Measurements from ENCODE around the gene PNRC2. TPM values are rescaled to one million over a fixed set of nuclear protein-coding genes. Genes with fewer than 3 reads are reported as not detected.
A peak's percentile ranks its signal among the peaks of the same experiment; 100 is the strongest.

PNRC2 gene
- total and polyA plus RNA-seq, 2 of the 13 experiments (the other 11 are each of a cell fraction or from before 2014, with no cell fraction given), result 74.9 to 97.5 TPM

- TF ChIP-seq IKZF5 (CRISPR knock-in tag; IDR thresholded peaks at IDR 0.05), result no peak; the same call in 1 of the 2 replicates
- no peak for TF ChIP-seq ZMAT5 (CRISPR knock-in tag; IDR thresholded peaks at IDR 0.05; ENCODE audit: borderline replicate concordance, low read depth)
- peak; percentile 60 for TF ChIP-seq FOXA3 (CRISPR knock-in tag; IDR thresholded peaks at IDR 0.05)
- no peak for TF ChIP-seq ZBTB2 (CRISPR knock-in tag; IDR thresholded peaks at IDR 0.05; ENCODE audit: low read depth)
- TF ChIP-seq SOX13 (IDR thresholded peaks at IDR 0.05), result peak; percentile 87
- TF ChIP-seq SOX13 (CRISPR knock-in tag; conservative IDR thresholded peaks at IDR 0.05 in 1 of 2, IDR thresholded peaks at IDR 0.05 in 1 of 2), result peak in 1 of 2 experiments; percentile 91; a peak in 2 of 4 replicates
- TF ChIP-seq ZNF781 (CRISPR knock-in tag; IDR thresholded peaks at IDR 0.05; ENCODE audit: borderline replicate concordance, not compliant biosample characterization), result peak; percentile 43
- no peak for TF ChIP-seq ZNF256 (CRISPR knock-in tag; conservative IDR thresholded peaks at IDR 0.05)
- TF ChIP-seq TEAD2 (CRISPR knock-in tag; IDR thresholded peaks at IDR 0.05), result no peak
- TF ChIP-seq ZNF775 (CRISPR knock-in tag; IDR thresholded peaks at IDR 0.05; ENCODE audit: borderline replicate concordance), result no peak
- TF ChIP-seq, protein P1, sequence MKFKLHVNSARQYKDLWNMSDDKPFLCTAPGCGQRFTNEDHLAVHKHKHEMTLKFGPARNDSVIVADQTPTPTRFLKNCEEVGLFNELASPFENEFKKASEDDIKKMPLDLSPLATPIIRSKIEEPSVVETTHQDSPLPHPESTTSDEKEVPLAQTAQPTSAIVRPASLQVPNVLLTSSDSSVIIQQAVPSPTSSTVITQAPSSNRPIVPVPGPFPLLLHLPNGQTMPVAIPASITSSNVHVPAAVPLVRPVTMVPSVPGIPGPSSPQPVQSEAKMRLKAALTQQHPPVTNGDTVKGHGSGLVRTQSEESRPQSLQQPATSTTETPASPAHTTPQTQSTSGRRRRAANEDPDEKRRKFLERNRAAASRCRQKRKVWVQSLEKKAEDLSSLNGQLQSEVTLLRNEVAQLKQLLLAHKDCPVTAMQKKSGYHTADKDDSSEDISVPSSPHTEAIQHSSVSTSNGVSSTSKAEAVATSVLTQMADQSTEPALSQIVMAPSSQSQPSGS (CRISPR knock-in tag; IDR thresholded peaks at IDR 0.05), result peak; percentile 33; the same call in 1 of the 2 replicates
- TF ChIP-seq ZNF292 (CRISPR knock-in tag; IDR thresholded peaks at IDR 0.05; ENCODE audit: borderline replicate concordance, low read depth), result peak; percentile 87; the same call in 1 of the 2 replicates
- no peak for TF ChIP-seq ZNF841 (CRISPR knock-in tag; IDR thresholded peaks at IDR 0.05; ENCODE audit: borderline replicate concordance)
- no peak; the same call in 1 of the 2 replicates for TF ChIP-seq ZBTB7B (CRISPR knock-in tag; IDR thresholded peaks at IDR 0.05)
- TF ChIP-seq, protein P2, sequence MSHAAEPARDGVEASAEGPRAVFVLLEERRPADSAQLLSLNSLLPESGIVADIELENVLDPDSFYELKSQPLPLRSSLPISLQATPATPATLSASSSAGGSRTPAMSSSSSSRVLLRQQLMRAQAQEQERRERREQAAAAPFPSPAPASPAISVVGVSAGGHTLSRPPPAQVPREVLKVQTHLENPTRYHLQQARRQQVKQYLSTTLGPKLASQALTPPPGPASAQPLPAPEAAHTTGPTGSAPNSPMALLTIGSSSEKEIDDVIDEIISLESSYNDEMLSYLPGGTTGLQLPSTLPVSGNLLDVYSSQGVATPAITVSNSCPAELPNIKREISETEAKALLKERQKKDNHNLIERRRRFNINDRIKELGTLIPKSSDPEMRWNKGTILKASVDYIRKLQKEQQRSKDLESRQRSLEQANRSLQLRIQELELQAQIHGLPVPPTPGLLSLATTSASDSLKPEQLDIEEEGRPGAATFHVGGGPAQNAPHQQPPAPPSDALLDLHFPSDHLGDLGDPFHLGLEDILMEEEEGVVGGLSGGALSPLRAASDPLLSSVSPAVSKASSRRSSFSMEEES (CRISPR knock-in tag; IDR thresholded peaks at IDR 0.05), result no peak
- TF ChIP-seq ZNF883 (CRISPR knock-in tag; IDR thresholded peaks at IDR 0.05; ENCODE audit: not compliant biosample characterization), result no peak
- TF ChIP-seq DPF2 (CRISPR knock-in tag; IDR thresholded peaks at IDR 0.05; ENCODE audit: borderline replicate concordance, low read depth), result no peak
- TF ChIP-seq SP1 (IDR thresholded peaks at IDR 0.05), result no peak
- TF ChIP-seq SP1 (CRISPR knock-in tag; IDR thresholded peaks at IDR 0.05), result no peak
- TF ChIP-seq HNRNPLL (IDR thresholded peaks at IDR 0.05; ENCODE audit: low read depth, low read length, poor library complexity, severe bottlenecking), result no peak
- TF ChIP-seq ZNF75D (CRISPR knock-in tag; IDR thresholded peaks at IDR 0.05; ENCODE audit: borderline replicate concordance), result no peak
- no peak for TF ChIP-seq ZNF367 (CRISPR knock-in tag; IDR thresholded peaks at IDR 0.05; ENCODE audit: borderline replicate concordance)
- TF ChIP-seq GABPA (IDR thresholded peaks at IDR 0.05; ENCODE audit: low read depth, low read length), result no peak
- no peak for TF ChIP-seq GABPA (CRISPR knock-in tag; IDR thresholded peaks at IDR 0.05; ENCODE audit: low read depth)
- TF ChIP-seq SRF (IDR thresholded peaks at IDR 0.05; ENCODE audit: low read depth, low read length), result no peak
- no peak for TF ChIP-seq MEF2D (CRISPR knock-in tag; IDR thresholded peaks at IDR 0.05)
Observed at GRCh38 chr1:24003331-24003972, 43.8 kb downstream of the PNRC2 start (continued).
